Neural progenitor cell (in vitro differentiated cells): ENCODE measurements around the gene ASIC1. TPM values are rescaled to one million over a fixed set of nuclear protein-coding genes. Genes with fewer than 3 reads are reported as not detected.
A peak's percentile ranks its signal among the peaks of the same experiment; 100 is the strongest.

Experiments used
- DNase-seq: peaks from one replicate; pipeline ENCODE4 v3.0.0-alpha.2; 2016; ENCODE audit warnings: low spot score
- H2AFZ ChIP-seq: fragments of 200-600 bp; sonication (generic); replicated peaks from 2 replicates; pipeline ENCODE4 v1.6.1; 2016; ENCODE audit warnings: antibody characterized with exemption
- H3F3A ChIP-seq: fragments of 200-600 bp; sonication (generic); 2 replicates; pipeline ENCODE4 v1.6.1; 2016; ENCODE audit warnings: antibody characterized with exemption, low read depth
- H3K27ac ChIP-seq: fragments of 200-600 bp; sonication (generic); 2 replicates; pipeline ENCODE4 v1.5.1; 2016; ENCODE audit warnings: mild to moderate bottlenecking
- H3K27me3 ChIP-seq: fragments of 200-600 bp; sonication (generic); 2 replicates; pipeline ENCODE4 v1.6.1; 2016; ENCODE audit warnings: mild to moderate bottlenecking, moderate library complexity
- H3K36me3 ChIP-seq: fragments of 200-600 bp; sonication (generic); 2 replicates; pipeline ENCODE4 v1.5.1; 2016
- H3K4me1 ChIP-seq: fragments of 200-600 bp; sonication (generic); 2 replicates; pipeline ENCODE4 v1.6.1; 2016; ENCODE audit warnings: mixed run types
- H3K4me2 ChIP-seq: fragments of 200-600 bp; sonication (generic); 2 replicates; pipeline ENCODE4 v1.6.1; 2016
- H3K4me3 ChIP-seq: fragments of 200-600 bp; sonication (generic); 2 replicates; pipeline ENCODE4 v1.5.1; 2016
- H3K79me2 ChIP-seq: fragments of 200-600 bp; sonication (generic); 2 replicates; pipeline ENCODE4 v1.6.1; 2016; ENCODE audit warnings: low read depth
- H3K9ac ChIP-seq: fragments of 200-600 bp; sonication (generic); 2 replicates; pipeline ENCODE4 v1.6.1; 2016
- H3K9me3 ChIP-seq: fragments of 200-600 bp; sonication (generic); 2 replicates; pipeline ENCODE4 v1.5.1; 2016; ENCODE audit warnings: low read depth
- H4K20me1 ChIP-seq: fragments of 200-600 bp; sonication (generic); 2 replicates; pipeline ENCODE4 v1.6.1; 2016; ENCODE audit warnings: low read depth
- H3K27ac Mint-ChIP-seq: 3 replicates; pipeline ENCODE4 v1.8.0; 2021; ENCODE audit warnings: mixed read lengths
- H3K27me3 Mint-ChIP-seq: 2 replicates; pipeline ENCODE4 v1.8.0; 2022; ENCODE audit warnings: low read depth, mild to moderate bottlenecking, inconsistent platforms, moderate library complexity, mixed read lengths; ENCODE audit not compliant: insufficient read depth
- H3K36me3 Mint-ChIP-seq: 3 replicates; pipeline ENCODE4 v1.8.0; 2021; ENCODE audit warnings: mixed read lengths
- H3K4me1 Mint-ChIP-seq: 3 replicates; pipeline ENCODE4 v1.8.0; 2021; ENCODE audit warnings: mixed read lengths
- H3K4me3 Mint-ChIP-seq: 3 replicates; pipeline ENCODE4 v1.8.0; 2021; ENCODE audit warnings: mild to moderate bottlenecking, moderate library complexity, mixed read lengths
- H3K9me3 Mint-ChIP-seq: 3 replicates; pipeline ENCODE4 v1.8.0; 2020; ENCODE audit warnings: mixed read lengths
- EZH2 ChIP-seq: fragments of 200-600 bp; sonication (generic); IDR thresholded peaks from 2 replicates; pipeline ENCODE4 v1.6.1; 2017; ENCODE audit warnings: antibody characterized with exemption, mild to moderate bottlenecking, moderate library complexity
- EZH2phosphoT487 ChIP-seq: fragments of 200-600 bp; sonication (generic); IDR thresholded peaks from 2 replicates; pipeline ENCODE4 v1.6.1; 2017; ENCODE audit warnings: antibody characterized with exemption
- total RNA-seq: library from RNA; depleted of rRNA; stranded (reverse); fragments of >200 nt; gene quantifications from 2 replicates; pipeline ENCODE4 v1.2.3, GENCODE V29; 2015; ENCODE audit warnings: low replicate concordance
- TF ChIP-seq, protein P1 (sequence below): fragments of 200-600 bp; sonication (generic); IDR thresholded peaks from 2 replicates; pipeline ENCODE4 v1.5.1; 2017; ENCODE audit warnings: antibody characterized with exemption, mild to moderate bottlenecking

The ASIC1 gene
- total RNA-seq: 2.5 and 5.6 TPM in 2 replicates

DNA sequence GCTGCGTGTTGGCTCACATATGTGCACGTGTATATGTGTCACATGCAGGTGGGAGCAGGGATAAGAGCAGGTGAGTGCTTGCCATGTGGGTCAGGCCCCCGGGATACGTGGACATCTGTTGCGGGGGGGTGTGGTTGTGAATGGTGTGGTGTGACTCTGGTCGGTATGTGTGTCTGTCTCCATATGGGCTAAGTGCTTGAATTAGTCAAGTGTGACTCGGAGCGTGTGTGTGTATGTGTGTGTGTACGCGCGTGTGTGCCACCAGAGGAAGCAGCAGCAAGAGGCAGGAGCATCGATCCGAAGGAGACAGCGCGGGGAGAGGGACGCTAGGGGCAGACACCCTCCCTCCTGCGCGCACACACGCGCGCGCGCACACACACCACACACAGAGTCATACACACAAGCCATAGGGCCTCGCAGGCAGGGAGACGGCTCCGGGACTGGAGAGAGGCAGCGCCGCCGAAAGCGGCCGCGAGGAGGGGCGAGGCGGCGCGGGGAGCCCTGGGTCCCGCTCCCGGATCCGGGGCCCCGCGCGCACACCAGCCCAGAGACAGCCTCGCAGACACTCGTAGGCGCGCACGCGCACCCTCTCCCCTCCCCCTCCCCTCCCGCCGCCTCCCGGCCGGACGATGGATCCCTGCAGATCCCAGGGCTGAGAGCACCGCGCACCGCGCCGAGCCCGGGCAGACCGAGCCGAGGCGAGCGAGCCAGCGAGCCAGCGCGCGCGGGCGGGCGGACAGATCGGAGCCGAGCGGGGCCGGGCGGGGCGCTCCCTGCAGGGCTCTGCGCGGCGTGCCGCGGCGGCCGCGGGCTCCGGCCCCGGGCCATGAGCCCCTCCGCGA, at the start of gene ASIC1:
Gene ASIC1 (plus strand): TSS at position 597 of the 842 bp plus-strand sequence. CDS start 1,171 bp downstream, outside the sequence.
- Mint-ChIP-seq H3K27ac (peak within 1 kb of the TSS; percentile 16), H3K4me3 (peak within 1 kb of the TSS; percentile 96), H3K4me1 (peaks cover 23% of the 10 kb centered on the region), H3K27me3 (peaks cover 31% of the 10 kb centered on the region), H3K36me3 (peaks cover 11% of the 10 kb centered on the region), H3K9me3 (no peaks in the 10 kb centered on the region)
- peak; percentile 88 for DNase-seq
- H3F3A ChIP-seq: peaks cover 14% of the 10 kb centered on the region
- H3K4me2 ChIP-seq: peak within 1 kb of the TSS; percentile 99
- peaks cover 91% of the 10 kb centered on the region for H3K27me3 ChIP-seq
- no peak within 1 kb of the TSS for H3K27ac ChIP-seq
- H2AFZ ChIP-seq: peak within 1 kb of the TSS; percentile 97
- H3K4me1 ChIP-seq: peaks cover 8% of the 10 kb centered on the region
- no peaks in the 10 kb centered on the region for H3K9me3 ChIP-seq
- no peaks in the 10 kb centered on the region for H3K79me2 ChIP-seq
- H3K4me3 ChIP-seq: peak within 1 kb of the TSS; percentile 92
- no peaks in the 10 kb centered on the region for H3K36me3 ChIP-seq
- no peak within 1 kb of the TSS for H3K9ac ChIP-seq
- TF ChIP-seq, protein P1, sequence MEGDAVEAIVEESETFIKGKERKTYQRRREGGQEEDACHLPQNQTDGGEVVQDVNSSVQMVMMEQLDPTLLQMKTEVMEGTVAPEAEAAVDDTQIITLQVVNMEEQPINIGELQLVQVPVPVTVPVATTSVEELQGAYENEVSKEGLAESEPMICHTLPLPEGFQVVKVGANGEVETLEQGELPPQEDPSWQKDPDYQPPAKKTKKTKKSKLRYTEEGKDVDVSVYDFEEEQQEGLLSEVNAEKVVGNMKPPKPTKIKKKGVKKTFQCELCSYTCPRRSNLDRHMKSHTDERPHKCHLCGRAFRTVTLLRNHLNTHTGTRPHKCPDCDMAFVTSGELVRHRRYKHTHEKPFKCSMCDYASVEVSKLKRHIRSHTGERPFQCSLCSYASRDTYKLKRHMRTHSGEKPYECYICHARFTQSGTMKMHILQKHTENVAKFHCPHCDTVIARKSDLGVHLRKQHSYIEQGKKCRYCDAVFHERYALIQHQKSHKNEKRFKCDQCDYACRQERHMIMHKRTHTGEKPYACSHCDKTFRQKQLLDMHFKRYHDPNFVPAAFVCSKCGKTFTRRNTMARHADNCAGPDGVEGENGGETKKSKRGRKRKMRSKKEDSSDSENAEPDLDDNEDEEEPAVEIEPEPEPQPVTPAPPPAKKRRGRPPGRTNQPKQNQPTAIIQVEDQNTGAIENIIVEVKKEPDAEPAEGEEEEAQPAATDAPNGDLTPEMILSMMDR: peak; percentile 9
- TF ChIP-seq EZH2phosphoT487 (no peak), EZH2 (peak; percentile 57)
- no peaks in the 10 kb centered on the region for H4K20me1 ChIP-seq

DNA sequence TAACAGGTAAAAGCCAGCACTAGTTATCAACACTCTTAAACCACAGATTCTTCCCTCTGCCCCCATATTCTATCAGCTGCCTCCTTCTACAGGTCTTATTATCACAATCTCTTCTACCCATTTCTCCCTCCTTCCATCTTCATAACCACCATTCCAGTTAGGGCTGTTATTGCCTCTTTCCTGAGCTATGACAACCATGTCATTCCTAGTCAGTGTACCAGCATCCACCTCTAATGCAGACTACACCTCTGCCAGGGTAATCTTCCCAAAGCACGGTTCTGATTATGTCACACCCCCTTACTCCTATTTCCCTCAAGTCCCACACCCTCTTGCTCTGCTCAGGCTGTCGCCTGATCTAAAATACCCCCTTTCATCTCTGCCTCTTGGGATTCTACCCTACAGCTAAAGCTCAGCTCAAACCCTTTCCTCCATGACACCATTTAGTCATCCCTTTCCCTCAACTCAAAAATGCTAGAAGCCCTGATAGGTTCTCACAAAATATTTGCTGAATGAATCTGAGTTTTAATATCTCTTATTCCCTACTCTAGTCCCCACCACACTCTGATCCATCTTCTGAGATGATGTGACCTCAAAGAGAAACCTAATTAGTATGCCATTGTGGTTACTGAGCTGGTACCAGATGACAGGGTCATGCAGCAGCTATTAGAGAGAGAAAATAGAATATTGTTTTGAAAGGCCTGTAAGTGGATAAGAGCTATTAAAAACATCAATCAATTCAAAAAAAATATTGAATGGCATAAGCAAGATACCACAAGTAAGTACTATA, 43.8 kb upstream of the ASIC1 start:
- no peak for DNase-seq
- Histone ChIP-seq H3K4me2 (no peak overlapping the region), H4K20me1 (peaks cover 43% of the 10 kb centered on the region), H2AFZ (no peak overlapping the region), H3K36me3 (no peaks in the 10 kb centered on the region), H3F3A (no peaks in the 10 kb centered on the region), H3K79me2 (peaks cover 98% of the 10 kb centered on the region), H3K4me3 (no peak overlapping the region), H3K9me3 (no peaks in the 10 kb centered on the region), H3K4me1 (no peaks in the 10 kb centered on the region), H3K27ac (no peak overlapping the region), H3K9ac (no peak overlapping the region), H3K27me3 (no peaks in the 10 kb centered on the region)
- no peak overlapping the region for H3K4me3 Mint-ChIP-seq
- no peak for TF ChIP-seq EZH2phosphoT487
- no peak for TF ChIP-seq EZH2
- H3K27me3 Mint-ChIP-seq: no peaks in the 10 kb centered on the region
- no peak overlapping the region for H3K27ac Mint-ChIP-seq
- H3K9me3 Mint-ChIP-seq: no peaks in the 10 kb centered on the region
- H3K36me3 Mint-ChIP-seq: peaks cover 17% of the 10 kb centered on the region
- H3K4me1 Mint-ChIP-seq: no peaks in the 10 kb centered on the region

DNA sequence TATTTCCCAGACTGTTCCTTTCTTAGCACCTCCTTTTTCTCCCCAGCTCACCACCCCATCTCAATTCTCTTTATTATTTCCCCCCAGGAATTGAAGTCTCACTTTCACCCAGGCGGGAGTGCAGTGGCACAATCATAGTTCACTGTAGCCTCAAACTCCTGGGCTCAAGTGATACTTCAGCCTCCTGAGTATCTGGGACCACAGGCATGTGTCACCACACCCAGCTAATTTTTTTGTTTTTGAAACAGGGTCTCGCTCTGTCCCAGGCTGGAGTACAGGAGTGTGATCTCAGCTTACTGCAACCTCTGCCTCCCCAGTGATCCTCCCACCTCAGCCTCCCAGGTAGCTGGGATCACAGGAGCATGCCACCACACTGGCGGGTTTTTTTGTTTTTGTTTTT, 43.1 kb upstream of the ASIC1 start:
- no peak for DNase-seq
- Histone ChIP-seq H3F3A (no peaks in the 10 kb centered on the region), H3K27me3 (no peaks in the 10 kb centered on the region), H3K27ac (no peak overlapping the region), H3K9me3 (no peaks in the 10 kb centered on the region), H4K20me1 (peaks cover 47% of the 10 kb centered on the region), H3K79me2 (peaks cover 99% of the 10 kb centered on the region), H2AFZ (no peak overlapping the region), H3K4me1 (no peaks in the 10 kb centered on the region), H3K9ac (no peak overlapping the region), H3K36me3 (no peaks in the 10 kb centered on the region), H3K4me2 (no peak overlapping the region), H3K4me3 (no peak overlapping the region)
- no peak for TF ChIP-seq EZH2
- TF ChIP-seq, protein P1: no peak
- no peak for TF ChIP-seq EZH2phosphoT487
- H3K4me1 Mint-ChIP-seq: peaks cover 3% of the 10 kb centered on the region
- peaks cover 20% of the 10 kb centered on the region for H3K36me3 Mint-ChIP-seq
- H3K4me3 Mint-ChIP-seq: no peak overlapping the region
- no peaks in the 10 kb centered on the region for H3K9me3 Mint-ChIP-seq
- no peak overlapping the region for H3K27ac Mint-ChIP-seq
- H3K27me3 Mint-ChIP-seq: no peaks in the 10 kb centered on the region
